Hematopoietic multipotent progenitor cell treated with erythropoietin and hydrocortisone succinate and interleukin-3 and kit ligand, for 6 days (in vitro differentiated cells): ENCODE measurements around the gene MYZAP.

Experiments
- DNase-seq: peaks from one replicate; pipeline ENCODE4 v3.0.0-alpha.2; 2015

The MYZAP gene

GRCh38 chr15:57591822-57592367, at the start of gene MYZAP:
MYZAP (plus strand) TSS chr15:57591904; CDS start chr15:57592035, 131 bp downstream.
- peak; percentile 29 for DNase-seq

GRCh38 chr15:57542505-57542817, 49.2 kb upstream of the MYZAP start:
- no peak for DNase-seq

GRCh38 chr15:57544848-57545480, 46.7 kb upstream of the MYZAP start:
- no peak for DNase-seq

- DNase-seq, result no peak
Measured at GRCh38 chr15:57545995-57546394, 45.7 kb upstream of the MYZAP start.

- no peak for DNase-seq
Measured at GRCh38 chr15:57547243-57547755, 44.4 kb upstream of the MYZAP start.

- no peak for DNase-seq
Measured at GRCh38 chr15:57548351-57548750, 43.4 kb upstream of the MYZAP start.

GRCh38 chr15:57548835-57549234, 42.9 kb upstream of the MYZAP start:
- DNase-seq, result no peak

- DNase-seq, result no peak
Measured at GRCh38 chr15:57549935-57550334, 41.8 kb upstream of the MYZAP start.

- DNase-seq, result no peak
Measured at GRCh38 chr15:57550640-57551039, 41.1 kb upstream of the MYZAP start.

GRCh38 chr15:57551715-57552677, 39.7 kb upstream of the MYZAP start:
- no peak for DNase-seq

- DNase-seq, result no peak
Measured at GRCh38 chr15:57552678-57553334, 38.9 kb upstream of the MYZAP start.

- DNase-seq, result no peak
Measured at GRCh38 chr15:57553526-57553925, 38.2 kb upstream of the MYZAP start.

- DNase-seq, result no peak
Measured at GRCh38 chr15:57554063-57554811, 37.5 kb upstream of the MYZAP start.

- no peak for DNase-seq
Measured at GRCh38 chr15:57554812-57555179, 36.9 kb upstream of the MYZAP start.

- no peak for DNase-seq
Measured at GRCh38 chr15:57555270-57555669, 36.4 kb upstream of the MYZAP start.

GRCh38 chr15:57556040-57556439, 35.7 kb upstream of the MYZAP start:
- DNase-seq, result no peak

GRCh38 chr15:57557267-57557666, 34.4 kb upstream of the MYZAP start:
- no peak for DNase-seq

GRCh38 chr15:57557810-57558209, 33.9 kb upstream of the MYZAP start:
- no peak for DNase-seq

- peak; percentile 76 for DNase-seq
Measured at GRCh38 chr15:57559875-57560274, 31.8 kb upstream of the MYZAP start.

GRCh38 chr15:57561041-57561711, 30.5 kb upstream of the MYZAP start:
- DNase-seq, result peak; percentile 89

GRCh38 chr15:57562196-57562769, 29.4 kb upstream of the MYZAP start:
- DNase-seq, result no peak

GRCh38 chr15:57563416-57563815, 28.3 kb upstream of the MYZAP start:
- peak; percentile 41 for DNase-seq
